GM19467 (cell line): ENCODE data around the gene ADPRHL1.
"Not testable (repeated sequence)": the region's sequence is repeated elsewhere in the genome, so short reads cannot be mapped to it uniquely, and the experiment has no call there.

ENCODE experiments used
- ATAC-seq: cut with Tn5 transposase; IDR thresholded peaks from one replicate; pipeline ENCODE4 v1.9.1; 2021; ENCODE audit warnings: mild to moderate bottlenecking, moderate library complexity; ENCODE audit not compliant: unreplicated experiment

Gene ADPRHL1

GRCh38 chr13:113479179-113479578, 25.9 kb upstream of the ADPRHL1 start:
- no peak for ATAC-seq

DNA sequence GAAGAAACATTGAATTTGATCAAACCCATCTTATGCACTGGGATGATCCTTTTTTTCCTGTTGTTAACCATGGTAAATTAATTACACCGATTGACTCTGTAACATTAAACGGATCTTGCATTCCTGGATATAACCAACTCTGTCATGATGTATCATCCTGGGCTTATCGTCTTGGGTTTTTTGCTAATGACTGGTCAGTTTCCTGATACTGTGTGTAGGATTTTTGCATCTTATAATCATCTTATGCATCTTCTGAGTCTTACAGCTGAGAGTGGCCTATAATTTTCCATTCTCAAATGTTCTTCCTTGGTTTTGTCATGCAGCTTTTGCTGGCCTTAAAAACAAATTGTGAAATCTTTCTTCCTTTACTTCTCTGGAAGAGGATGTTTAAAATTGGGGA, 24.4 kb upstream of the ADPRHL1 start:
- ATAC-seq, result no peak

DNA sequence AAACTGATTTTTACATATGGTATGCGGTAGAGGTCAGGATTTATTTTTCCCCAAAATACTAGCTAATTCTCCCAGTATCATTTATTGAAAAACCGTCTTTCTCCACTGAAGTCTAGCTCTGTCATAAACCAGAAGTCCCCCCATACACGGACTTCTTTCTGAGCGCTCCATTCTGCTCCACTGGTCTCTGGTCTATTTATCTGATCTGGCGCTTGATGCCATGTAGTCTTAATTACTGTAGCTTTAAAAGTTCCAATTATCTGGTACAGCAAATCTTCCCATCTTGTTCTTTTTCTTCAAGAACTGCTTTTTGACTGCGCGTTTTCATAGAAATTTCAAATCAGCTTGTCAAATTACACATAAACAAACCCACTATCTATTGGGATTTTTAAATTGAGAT, 23.5 kb upstream of the ADPRHL1 start:
- ATAC-seq, result no peak

DNA sequence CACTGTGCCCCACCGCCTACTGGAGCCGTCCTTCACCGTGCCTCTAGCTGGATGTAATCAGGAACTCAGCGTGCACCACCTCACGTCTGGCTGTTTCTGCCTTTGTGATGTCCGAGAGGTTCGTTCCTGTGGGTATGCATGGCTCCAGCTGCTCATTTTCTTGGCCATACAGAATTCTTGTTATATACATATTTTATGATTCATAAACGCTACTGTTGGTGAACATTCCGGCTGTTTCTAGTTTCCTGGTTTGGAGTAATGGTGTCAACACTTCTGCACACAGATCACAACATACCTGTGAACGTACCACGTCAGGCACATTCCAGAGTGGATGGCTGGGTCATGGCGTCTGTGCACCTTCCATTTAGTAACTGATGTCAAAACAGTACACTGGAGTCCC, 22.6 kb upstream of the ADPRHL1 start:
- ATAC-seq, result no peak

DNA sequence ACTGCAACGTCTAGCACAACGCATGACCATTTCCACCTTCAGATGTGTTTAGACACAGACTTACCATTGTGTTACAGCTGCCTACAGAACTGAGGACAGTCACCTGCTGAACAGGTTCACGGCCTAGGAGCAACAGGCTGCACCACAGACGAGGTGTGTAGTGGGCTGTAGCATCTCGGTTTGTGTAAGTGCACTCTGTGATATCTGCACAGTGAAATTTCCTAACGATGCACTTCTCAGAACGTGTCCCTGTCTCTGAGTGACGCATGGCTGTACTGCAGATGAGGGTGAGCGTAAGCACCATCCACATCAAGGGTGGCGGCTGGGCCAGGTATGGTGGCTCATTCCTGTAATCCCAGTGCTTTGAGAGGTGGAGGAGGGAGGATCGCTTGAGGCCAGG, 22.0 kb upstream of the ADPRHL1 start:
- no peak for ATAC-seq

DNA sequence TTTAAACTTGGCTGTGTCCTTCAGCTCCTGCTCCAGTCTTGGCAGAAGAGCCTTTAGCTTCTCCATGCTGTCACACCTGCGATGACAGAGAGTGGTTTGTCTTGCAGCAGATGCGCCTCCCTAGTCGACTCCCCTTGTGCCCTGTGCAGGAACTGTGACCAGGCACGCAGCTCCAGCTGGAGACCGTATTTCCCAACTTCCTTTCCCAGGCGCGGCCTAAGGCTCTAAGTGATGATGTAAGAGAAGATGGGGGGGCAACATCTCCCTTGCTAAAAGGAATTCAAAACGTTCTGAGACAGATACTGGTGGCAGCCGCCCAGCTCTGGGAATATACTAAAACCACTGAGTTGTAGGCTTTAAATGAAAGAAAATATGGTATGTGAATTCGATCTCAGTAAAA, 20.9 kb upstream of the ADPRHL1 start:
- no peak for ATAC-seq

- no peak for ATAC-seq
Observed at GRCh38 chr13:113472355-113473025, 19.2 kb upstream of the ADPRHL1 start.

DNA sequence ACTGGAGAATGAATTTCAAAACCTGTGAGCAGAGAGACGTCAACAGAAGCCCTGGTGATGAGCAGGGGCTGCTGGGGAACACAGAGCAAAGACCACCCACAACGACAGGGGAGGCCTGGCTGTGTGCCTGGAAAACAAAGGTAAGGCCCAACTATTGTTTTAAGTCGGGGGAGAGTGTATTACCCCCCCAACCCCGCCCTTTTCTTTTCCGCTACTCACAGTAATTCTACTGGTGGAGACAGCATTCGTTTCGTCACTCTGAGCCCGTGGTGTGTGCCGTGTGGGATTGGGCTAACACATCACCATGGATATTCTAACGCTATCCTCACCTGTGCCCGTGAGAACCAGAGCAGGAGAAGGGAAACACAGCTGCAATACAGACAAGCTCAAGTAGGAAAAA, 18.6 kb upstream of the ADPRHL1 start:
- ATAC-seq, result no peak

DNA sequence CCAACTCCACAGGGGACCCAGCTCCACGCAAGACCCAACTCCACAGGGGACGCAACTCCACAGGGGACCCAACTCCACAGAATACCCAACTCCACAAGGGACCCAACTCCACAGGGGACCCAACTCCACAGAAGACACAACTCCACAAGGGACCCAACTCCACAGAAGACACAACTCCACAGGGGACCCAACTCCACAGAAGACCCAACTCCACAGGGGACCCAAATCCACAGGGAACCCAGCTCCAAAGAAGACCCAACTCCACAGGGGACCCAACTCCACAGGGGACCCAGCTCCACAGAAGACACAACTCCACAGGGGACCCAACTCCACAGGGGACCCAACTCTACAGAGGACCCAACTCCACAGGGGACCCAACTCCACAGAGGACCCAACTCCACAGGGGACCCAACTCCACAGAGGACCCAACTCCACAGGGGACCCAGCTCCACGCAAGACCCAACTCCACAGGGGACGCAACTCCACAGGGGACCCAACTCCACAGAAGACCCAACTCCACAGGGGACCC, 17.4 kb upstream of the ADPRHL1 start:
- ATAC-seq, result not testable (repeated sequence)

GRCh38 chr13:113470073-113470472, 16.8 kb upstream of the ADPRHL1 start:
- no peak for ATAC-seq

DNA sequence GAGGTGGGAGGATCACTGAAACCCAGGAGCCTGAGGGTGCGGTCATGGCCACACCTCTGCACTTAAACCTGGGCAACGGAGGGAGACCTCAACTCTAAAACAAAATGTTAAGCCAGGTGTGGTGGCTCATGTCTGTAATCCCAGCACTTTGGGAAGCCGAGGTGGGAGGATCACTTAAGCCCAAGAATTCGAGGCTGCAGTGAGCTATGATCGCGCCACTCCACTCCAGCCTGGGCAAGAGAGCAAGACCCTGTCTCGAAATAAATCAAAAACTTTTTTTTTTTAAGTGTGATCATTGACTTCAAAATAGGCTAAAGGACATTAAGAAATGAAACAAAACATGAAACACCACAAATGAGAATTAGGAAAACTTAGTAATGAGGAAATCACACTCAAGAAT, 16.3 kb upstream of the ADPRHL1 start:
- ATAC-seq, result no peak

DNA sequence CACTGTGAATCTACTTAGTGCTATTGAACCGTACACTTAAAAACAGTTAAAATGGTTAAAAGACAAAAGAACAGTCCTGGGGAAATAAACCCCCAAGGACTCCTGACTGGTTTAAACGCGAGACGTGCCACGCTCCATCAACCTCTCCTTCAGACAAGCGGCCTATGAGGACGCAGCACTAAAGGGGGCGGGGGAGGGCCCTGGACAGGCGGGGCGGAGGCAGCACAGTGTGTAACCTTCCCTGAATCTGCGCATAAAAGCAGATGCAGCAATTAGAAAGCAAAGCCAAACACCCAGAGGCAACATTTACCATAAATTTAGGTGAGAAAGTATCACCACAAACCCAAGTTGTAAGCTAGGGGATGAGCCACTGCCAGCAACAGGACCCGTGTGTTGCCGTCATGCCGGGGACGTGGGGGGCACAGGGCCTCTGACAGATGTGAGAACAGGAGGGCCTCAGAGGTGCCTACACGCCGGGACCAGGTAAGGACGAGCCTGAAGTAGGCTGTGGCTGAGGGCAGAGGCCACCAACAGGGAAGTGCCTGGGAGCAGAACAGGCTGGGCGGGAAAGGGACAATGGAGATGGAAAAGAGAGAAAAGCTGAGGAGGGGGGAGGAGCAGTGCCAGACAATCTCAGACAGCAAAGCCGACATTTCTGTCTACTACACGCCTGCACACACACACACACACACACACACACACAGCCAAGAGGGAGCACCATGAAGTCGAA, 15.3 kb upstream of the ADPRHL1 start:
- no peak for ATAC-seq

DNA sequence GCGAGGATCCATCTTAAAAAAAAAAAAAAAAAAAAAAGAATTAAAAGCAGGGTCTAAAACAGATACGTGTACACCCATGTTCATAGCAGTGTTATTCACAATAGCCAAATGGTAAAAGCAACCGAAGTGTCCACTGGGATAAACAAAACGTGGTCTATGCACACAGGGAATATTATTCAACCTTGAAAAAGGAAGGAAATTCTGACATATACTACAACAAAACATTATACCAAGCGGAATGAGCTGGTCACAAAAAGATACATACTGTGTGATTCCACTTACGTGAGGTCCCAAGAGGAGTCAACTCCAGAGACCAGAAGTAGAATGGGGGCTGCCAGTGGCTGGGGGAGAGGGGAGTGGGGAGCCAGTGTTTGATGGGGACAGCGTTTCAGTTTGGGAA, 14.7 kb upstream of the ADPRHL1 start:
- no peak for ATAC-seq

DNA sequence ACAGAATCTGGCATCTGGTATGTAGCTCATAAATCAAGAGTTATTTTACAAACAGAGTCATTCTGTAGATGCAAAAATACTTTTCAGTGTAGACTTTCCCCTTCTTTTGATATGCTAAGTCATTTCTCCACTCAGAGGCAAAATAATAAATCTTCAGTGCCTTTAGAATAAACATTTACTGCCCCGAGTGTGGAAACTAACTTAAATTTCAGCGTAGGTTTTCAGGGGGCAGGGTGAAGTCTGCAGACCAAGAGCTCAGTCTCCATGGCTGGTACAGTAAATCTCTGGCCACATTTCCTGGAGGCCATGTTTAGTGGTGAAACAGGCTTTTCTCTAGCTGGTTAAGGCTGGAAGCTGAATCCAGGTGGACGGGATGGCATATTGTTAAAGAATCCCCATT, 13.1 kb upstream of the ADPRHL1 start:
- ATAC-seq, result no peak

DNA sequence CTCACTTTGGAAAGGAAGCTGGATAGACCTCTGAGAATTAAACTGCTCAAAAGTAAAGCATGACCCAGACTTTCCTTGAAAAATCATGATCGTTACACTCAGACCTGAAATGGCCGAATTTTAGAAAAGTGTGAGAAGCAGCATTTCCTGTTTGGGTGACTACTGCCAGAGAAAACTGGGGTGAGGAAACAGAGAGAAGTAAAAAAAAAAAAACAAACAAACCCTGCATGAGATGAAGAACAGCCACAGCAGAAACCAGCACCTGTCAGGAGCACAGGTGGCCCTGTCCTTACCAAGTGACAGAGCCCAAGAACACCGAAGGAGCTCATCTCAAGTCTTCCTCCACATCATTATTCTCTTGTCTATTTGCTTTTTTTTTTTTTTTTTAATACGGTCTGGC, 12.0 kb upstream of the ADPRHL1 start:
- no peak for ATAC-seq

GRCh38 chr13:113464476-113464875, 11.2 kb upstream of the ADPRHL1 start:
- ATAC-seq, result no peak

DNA sequence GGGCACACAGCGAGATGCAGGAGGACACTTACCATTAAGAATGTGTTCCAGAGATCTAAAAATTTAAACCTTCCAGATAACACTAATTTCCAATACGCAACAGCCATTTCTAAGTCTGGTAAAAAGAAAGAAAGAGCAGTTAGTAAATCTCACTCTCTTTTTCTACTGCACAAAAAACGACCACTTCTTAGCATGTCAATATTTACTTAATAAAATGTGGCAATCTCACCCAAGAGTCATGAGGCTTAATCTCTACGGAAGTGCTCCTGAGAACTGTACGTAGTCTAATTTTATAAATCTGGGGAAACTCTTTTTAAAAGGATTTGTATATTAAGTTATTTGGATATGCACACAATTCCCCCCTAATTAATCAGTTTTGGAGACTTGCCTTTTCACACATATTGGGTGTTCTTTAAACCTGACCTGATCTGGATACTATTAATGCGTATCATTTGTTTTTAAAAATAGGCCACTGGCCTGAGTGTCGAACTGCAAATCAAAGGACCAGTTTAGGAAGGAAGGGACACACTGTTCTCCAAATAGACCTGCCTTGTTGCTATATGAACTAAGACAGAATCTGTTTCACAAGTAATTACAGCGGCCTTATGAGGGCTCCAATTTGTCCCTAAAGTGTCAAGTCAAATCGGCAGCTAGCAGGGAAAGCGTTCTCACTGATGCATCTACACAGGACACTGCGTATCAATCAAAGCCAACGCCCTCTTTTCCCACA, 7.9 kb upstream of the ADPRHL1 start:
- no peak for ATAC-seq

DNA sequence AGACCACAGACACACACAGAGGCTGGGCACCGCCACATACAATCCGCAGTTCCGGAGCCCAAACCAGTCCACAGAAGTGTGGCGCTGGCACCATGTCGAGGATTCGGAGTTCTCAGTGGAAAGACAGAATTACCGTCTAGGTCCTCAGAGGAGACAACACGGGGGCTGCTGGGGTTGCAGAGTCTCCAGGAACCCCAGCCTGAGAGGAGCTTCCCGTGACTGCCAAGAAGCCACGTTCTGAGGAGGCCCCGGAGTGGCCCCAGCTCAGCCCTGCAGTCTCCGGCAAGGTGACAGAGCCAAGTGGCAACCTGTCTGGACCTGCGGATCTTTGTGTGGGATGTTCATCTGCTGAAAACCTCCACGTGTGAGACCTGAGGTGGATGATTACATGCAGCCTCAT, 7.3 kb upstream of the ADPRHL1 start:
- ATAC-seq, result no peak

DNA sequence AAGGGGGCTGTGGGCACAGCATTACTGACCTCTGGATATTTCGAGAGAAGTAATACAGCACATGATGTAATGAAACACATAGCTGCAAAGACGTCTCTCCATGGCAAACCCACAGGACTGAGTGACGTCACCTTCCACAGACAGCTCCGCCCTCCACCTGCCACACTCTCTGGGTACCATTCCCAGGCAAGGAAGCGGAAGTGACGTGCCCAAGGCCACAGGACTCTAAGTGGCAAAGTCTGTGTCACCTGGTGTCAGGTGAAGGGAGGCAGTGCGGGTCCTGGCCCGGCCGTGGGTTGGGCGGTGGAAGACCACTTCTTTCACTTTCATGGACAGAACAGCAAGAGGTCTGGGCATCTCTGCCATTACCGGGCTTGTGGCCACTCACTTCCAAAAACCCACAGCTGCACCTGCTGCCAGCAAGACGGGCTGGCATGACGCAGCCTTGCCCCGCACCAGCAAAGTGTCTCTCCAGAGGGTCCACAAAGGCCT, 6.8 kb upstream of the ADPRHL1 start:
- no peak for ATAC-seq

DNA sequence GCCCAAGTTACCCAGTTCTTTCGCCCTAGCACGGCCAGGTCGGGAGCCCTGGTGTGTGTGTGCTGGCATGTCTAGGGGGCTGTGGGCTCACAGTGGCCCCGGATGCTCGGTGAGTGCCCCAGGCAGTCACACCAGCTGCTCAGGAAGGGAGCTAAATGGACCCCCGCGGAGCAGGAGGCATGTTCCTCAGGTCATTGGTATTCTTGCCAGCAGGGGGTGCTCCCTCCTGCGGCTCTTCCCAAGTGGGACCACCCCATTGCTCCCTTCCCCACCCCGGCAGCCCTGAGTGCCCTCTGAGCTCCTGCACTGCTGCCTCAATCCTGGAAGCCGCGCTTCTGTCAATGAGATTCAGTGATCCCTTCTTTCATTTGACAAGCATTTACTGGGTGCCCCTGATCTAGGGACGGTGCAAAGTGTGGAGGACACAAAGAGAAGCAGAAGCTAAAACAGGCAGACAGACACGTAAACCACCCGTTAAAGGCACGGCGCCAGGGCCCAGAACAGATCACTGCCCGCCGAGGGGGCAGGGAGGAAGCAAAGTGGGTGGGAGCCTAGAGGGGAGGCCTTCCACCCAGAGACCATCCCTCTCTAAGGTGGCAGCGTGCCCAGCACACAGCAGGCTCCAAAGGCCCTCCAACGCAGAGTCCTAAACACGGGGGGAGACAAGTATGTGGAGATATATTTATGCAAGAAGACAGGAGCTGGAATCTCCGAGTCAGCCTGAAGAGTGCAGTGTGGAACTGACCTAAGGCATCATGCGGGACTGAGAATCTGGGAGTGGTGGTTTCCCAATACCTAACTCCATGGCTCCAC, 5.2 kb upstream of the ADPRHL1 start:
- ATAC-seq, result no peak

DNA sequence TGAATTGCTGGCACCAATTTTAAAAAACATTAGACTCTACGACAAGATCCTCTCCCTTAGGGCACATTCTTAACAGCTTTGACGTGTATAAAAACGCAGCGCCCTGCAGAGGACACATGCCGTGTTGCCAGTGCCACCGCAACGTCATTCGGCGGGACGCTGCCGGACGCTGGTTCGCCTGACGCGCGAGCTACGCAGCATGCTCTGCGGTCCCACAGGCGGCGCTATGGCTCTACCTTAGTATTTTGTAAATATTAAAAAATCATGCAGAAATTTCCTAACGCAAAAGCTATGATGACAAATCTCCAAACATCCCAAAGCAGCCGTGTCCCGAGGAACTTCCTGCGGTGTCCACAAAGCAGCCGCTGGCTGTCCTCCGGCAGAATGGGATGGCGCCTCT, 4.2 kb upstream of the ADPRHL1 start:
- no peak for ATAC-seq
